A549 treated with RU486 at 1 μM for 4 hours (cell line): ENCODE measurements around the gene INSC. TPM values are rescaled to one million over a fixed set of nuclear protein-coding genes. Genes with fewer than 3 reads are reported as not detected.

Experiments used
- total RNA-seq: library from RNA; stranded (reverse); fragments of 200-300 nt; extraction: Qiagen RNA extraction; gene quantifications from 5 replicates; pipeline ENCODE4 v1.2.3, GENCODE V29; 2022; ENCODE audit warnings: low read depth

The INSC gene
- total RNA-seq = not detected in 5 replicates

GRCh38 chr11:15114501-15115475 is at the start of gene INSC:
Gene INSC, plus strand, starts transcription at chr11:15114923. Its CDS starts 34,252 bp downstream, at chr11:15149175.

DNA sequence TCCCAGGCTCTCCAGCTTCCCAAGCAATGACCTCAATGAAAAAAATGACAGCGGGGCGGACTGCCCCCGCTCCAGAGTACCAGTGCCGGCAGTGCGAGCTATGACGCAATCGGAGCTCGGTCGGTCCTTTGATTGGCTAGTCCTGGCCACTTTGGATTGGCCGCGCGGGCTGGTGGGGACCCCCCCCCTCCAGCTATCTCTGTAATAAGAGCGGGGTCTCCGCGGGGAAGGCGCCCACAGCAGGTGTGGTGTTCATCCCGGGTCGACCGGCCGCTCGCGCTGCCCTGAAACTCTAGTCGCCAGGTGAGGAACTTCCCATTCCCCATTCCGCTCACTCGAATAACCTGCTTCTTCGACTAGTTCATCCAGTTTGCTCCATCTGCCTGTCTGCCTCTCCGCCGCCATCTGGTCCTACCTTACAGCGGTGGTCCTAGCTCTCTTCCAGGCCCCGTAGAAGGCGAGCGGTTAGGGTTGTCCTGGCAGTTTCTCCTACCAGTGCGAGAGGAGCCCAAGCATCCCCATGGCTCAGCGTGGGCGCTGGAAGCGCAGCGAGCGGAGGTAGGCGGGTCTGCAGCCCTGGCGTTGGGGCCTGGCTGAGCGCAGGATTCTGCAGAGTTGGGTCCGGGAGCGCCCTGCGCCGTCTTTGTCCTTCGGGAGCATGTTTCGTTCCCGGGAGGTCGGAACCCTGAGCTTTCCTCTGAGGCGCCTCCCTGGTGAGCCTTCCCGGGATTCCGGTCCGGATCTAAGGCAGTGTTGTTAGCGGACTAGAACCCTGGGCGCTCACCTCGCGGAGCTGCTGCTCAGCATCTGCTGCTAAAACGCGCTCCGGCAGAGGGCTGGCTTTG is 41.1 kb upstream of the INSC start, which contains the start of gene CALCB:
TSS of gene CALCB (plus strand) at position 233 of the 845 bp plus-strand sequence. CDS start 1,126 bp downstream, outside the sequence.

Other genes starting within 250 kb of the INSC start
- gene CYP2R1, start 222.7 kb upstream of the INSC start, total RNA-seq = 9.0 to 12.5 TPM (median 12.2 TPM) in 5 replicates
- gene CALCA, start 142.6 kb upstream of the INSC start, total RNA-seq = 0.09 TPM in 1 of 5 replicates, not detected in the others
- 0.08 to 0.09 TPM in 2 of 5 replicates, not detected in the others for gene CALCB, start 41.3 kb upstream of the INSC start, total RNA-seq